Muscle layer of duodenum (tissue), 2 donors: Measurements from ENCODE around the gene CHCHD3.
"Not testable (repeated sequence)": the region's sequence is repeated elsewhere in the genome, so short reads cannot be mapped to it uniquely, and the experiment has no call there.

ENCODE experiments used
- H3K27ac ChIP-seq: one replicate; pipeline ENCODE4 v1.7.0; 2013; ENCODE audit warnings: mild to moderate bottlenecking, low read length
- H3K27me3 ChIP-seq: one replicate; pipeline ENCODE4 v1.7.0; 2013; ENCODE audit warnings: low read depth, mild to moderate bottlenecking, control low read depth, low read length
- H3K36me3 ChIP-seq, 2 donors: one replicate each; pipeline ENCODE4 v1.7.0; 2013; ENCODE audit warnings: low read length in 2 of 2, control low read depth in 1 of 2, mild to moderate bottlenecking in 1 of 2; ENCODE audit not compliant: insufficient read depth in 2 of 2, control insufficient read depth in 1 of 2
- H3K4me1 ChIP-seq, 2 donors: one replicate each; pipeline ENCODE4 v1.7.0; 2013; ENCODE audit warnings: low read length in 2 of 2, mild to moderate bottlenecking in 2 of 2, control low read depth in 1 of 2, moderate library complexity in 1 of 2; ENCODE audit not compliant: insufficient read depth in 2 of 2, control insufficient read depth in 1 of 2
- H3K4me3 ChIP-seq, 2 donors: one replicate each; pipeline ENCODE4 v1.7.0; 2013; ENCODE audit warnings: low read length in 2 of 2, low read depth in 1 of 2, mild to moderate bottlenecking in 1 of 2
- H3K9me3 ChIP-seq, 2 donors: one replicate each; pipeline ENCODE4 v1.7.0; 2013; ENCODE audit warnings: low read length in 2 of 2, control low read depth in 1 of 2, mild to moderate bottlenecking in 1 of 2; ENCODE audit not compliant: control insufficient read depth in 1 of 2
- donor health status: healthy.

CHCHD3 gene

DNA sequence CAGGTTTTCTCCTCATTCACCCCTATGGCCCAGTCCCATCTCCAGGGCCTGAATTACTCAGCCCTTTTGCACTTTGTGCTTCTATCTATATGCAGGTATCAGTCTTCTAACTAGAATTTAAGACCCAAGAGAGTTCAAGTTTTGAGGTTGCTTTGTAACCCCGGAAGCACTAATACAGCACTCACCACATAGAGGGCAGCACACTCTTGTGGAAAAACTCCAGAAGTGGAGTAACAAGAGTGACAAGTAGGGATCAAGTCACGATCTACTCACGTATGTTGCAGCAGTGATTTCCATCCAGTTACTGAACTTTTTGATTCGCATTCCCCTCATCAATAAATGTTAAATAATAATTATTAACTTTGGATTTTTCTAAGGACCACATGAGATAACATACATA, 151.0 kb downstream of the CHCHD3 start:
- Histone ChIP-seq H3K27me3 (no peaks in the 10 kb centered on the region), H3K4me3 (no peak overlapping the region), H3K36me3 (no peaks in the 10 kb centered on the region), H3K4me1 (no peaks in the 10 kb centered on the region), H3K9me3 (peaks cover 0 to 3% of the 10 kb centered on the region in 2 donors), H3K27ac (no peak overlapping the region)

GRCh38 chr7:132929944-132930343, 151.9 kb downstream of the CHCHD3 start:
- H3K9me3 ChIP-seq, H3K27me3 ChIP-seq, H3K4me3 ChIP-seq, H3K36me3 ChIP-seq, H3K4me1 ChIP-seq, H3K27ac ChIP-seq: not testable (repeated sequence)

DNA sequence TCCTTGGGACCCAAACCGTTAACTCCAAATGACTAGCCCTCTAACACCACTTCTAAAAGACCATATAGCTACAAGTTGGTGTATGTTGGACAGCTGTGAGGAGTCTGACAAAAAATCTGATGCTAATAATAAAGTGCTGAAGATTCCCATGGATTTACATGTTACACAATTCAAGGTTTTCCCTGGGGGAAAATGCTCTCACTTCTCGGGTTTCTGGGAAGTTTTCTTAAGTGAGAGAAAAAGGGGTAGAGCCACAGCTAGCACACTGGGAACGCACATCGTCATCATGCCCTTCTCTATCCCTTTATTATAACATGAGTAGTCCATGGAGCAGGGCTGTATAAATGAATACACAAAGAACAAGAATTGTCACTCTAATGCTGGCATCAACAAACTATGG, 162.1 kb downstream of the CHCHD3 start:
- no peaks in the 10 kb centered on the region for H3K27me3 ChIP-seq
- no peaks in the 10 kb centered on the region for H3K9me3 ChIP-seq
- H3K36me3 ChIP-seq = no peaks in the 10 kb centered on the region
- no peaks in the 10 kb centered on the region for H3K4me1 ChIP-seq
- no peak overlapping the region for H3K27ac ChIP-seq
- H3K4me3 ChIP-seq = no peak overlapping the region

DNA sequence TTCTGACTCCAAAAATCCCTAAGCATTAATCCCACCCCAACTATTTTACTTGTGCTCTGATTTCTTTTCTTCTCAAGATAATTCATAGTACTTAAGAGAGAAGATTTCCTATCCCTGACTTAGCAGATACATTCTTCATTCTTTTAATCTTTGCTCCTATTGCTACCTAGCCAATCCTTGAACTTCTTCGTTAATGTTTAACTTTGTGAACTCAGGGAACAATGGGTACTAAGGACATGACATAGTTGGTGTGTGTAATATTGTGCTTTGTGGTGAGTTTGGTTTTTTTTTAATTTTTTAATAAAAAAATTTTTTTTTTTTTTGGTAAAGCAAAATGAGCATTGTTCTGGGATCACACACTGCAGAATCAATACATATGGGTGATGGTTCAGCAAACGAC, 166.2 kb downstream of the CHCHD3 start:
- Histone ChIP-seq H3K27ac (no peak overlapping the region), H3K4me1 (no peaks in the 10 kb centered on the region), H3K27me3 (no peaks in the 10 kb centered on the region), H3K36me3 (no peaks in the 10 kb centered on the region), H3K4me3 (no peak overlapping the region), H3K9me3 (no peaks in the 10 kb centered on the region)

DNA sequence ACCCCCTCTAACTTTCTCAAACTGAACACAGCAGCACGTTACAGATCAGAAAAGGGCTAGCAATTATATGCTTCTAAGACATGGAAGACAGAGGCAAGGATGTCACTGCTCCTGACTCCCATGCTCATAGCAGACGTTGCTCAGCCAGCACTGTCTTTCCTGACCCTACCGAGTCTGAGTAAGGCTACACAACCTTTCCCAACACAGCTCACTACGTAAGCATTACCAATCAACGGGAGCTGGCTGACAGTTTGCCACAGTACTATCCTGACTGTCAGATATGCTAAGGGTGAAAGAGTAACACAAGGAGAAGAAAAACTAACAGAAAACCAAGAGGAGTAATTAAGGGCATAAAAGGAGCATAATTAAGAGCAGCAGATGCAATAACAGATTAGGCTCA, 171.2 kb downstream of the CHCHD3 start:
- no peaks in the 10 kb centered on the region for H3K27me3 ChIP-seq
- no peaks in the 10 kb centered on the region for H3K36me3 ChIP-seq
- no peaks in the 10 kb centered on the region for H3K4me1 ChIP-seq

GRCh38 chr7:132907380-132907940, 174.4 kb downstream of the CHCHD3 start:
- no peak overlapping the region for H3K27ac ChIP-seq
- no peaks in the 10 kb centered on the region for H3K4me1 ChIP-seq
- H3K36me3 ChIP-seq = no peaks in the 10 kb centered on the region
- no peaks in the 10 kb centered on the region for H3K27me3 ChIP-seq
- H3K9me3 ChIP-seq = no peaks in the 10 kb centered on the region
- no peak overlapping the region for H3K4me3 ChIP-seq

More for the DNA sequence above, 171.2 kb downstream of the CHCHD3 start:
- H3K27ac ChIP-seq = no peak overlapping the region
- no peak overlapping the region for H3K4me3 ChIP-seq
- no peaks in the 10 kb centered on the region for H3K9me3 ChIP-seq

GRCh38 chr7:132906193-132906835, 175.6 kb downstream of the CHCHD3 start:
- Histone ChIP-seq H3K27ac (no peak overlapping the region), H3K36me3 (no peaks in the 10 kb centered on the region), H3K27me3 (no peaks in the 10 kb centered on the region), H3K9me3 (no peaks in the 10 kb centered on the region), H3K4me1 (no peaks in the 10 kb centered on the region), H3K4me3 (no peak overlapping the region)

GRCh38 chr7:132905136-132905535, 176.8 kb downstream of the CHCHD3 start:
- not testable (repeated sequence) for H3K36me3 ChIP-seq, H3K27me3 ChIP-seq, H3K9me3 ChIP-seq, H3K27ac ChIP-seq, H3K4me3 ChIP-seq, H3K4me1 ChIP-seq

DNA sequence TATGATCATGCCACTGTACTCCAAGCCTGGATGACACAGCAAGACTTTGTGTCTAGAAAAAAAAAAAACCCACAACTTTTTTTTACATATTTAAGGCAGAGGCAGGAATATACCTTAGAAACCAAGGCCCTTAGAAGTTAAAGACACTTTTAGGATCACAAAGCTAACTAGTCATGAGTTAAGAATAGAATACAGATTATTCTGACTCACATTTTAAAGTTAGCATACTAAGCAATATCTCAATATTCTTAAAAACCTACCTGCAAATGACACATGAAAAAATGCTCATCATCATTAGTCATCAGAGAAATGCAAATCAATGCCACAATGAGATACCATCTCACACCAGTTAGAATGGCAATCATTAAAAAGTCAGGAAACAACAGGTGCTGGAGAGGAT, 177.7 kb downstream of the CHCHD3 start:
- no peaks in the 10 kb centered on the region for H3K36me3 ChIP-seq
- no peak overlapping the region for H3K27ac ChIP-seq
- H3K27me3 ChIP-seq = no peaks in the 10 kb centered on the region
- no peaks in the 10 kb centered on the region for H3K4me1 ChIP-seq
- no peak overlapping the region for H3K4me3 ChIP-seq
- H3K9me3 ChIP-seq = no peaks in the 10 kb centered on the region

GRCh38 chr7:132902294-132902693, 179.6 kb downstream of the CHCHD3 start:
- H3K9me3 ChIP-seq, H3K27ac ChIP-seq, H3K36me3 ChIP-seq, H3K27me3 ChIP-seq, H3K4me1 ChIP-seq, H3K4me3 ChIP-seq: not testable (repeated sequence)

DNA sequence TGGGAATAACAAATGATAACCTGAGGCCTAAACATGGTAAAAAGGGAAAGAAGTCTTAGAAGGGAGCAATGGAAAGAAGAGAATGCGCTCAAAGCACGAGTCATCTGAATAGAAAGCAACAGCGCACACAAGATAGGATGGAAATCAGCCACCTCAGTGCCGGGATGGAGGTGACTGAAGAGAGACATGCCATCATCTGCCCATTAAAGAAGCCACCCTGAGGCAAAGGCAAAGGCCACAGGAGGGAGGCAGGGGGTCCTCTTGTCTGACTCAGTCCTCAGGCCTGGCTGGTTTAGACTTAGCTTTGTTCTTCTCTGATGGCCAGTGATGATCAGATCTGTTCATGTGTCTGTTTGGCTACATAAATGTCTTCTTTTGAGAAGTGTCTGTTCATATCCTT, 180.6 kb downstream of the CHCHD3 start:
- no peaks in the 10 kb centered on the region for H3K27me3 ChIP-seq
- H3K27ac ChIP-seq = no peak overlapping the region
- no peaks in the 10 kb centered on the region for H3K36me3 ChIP-seq
- H3K4me1 ChIP-seq = no peaks in the 10 kb centered on the region
- H3K9me3 ChIP-seq = no peaks in the 10 kb centered on the region
- no peak overlapping the region for H3K4me3 ChIP-seq

DNA sequence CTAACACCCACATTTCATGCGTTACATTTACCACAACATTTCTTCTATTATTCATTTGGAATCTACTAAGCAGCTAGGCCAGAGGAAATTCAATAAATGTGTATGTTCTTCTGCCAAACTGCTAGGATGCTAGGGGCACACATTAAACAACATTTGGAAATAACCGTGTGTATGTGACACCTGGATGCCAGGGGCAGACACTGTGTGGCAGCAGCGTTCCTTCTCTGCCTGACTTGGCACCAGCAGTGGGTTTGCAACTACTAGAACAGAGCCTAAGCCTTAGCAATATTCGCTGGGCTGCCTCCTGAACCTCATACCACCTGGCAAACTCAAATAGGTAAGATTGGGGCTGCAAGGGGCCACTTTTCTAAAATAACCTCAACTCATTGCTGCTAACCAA, 182.1 kb downstream of the CHCHD3 start:
- Histone ChIP-seq H3K4me3 (no peak overlapping the region), H3K4me1 (no peaks in the 10 kb centered on the region), H3K27ac (no peak overlapping the region), H3K27me3 (no peaks in the 10 kb centered on the region), H3K9me3 (no peaks in the 10 kb centered on the region), H3K36me3 (no peaks in the 10 kb centered on the region)
